NK-92 (cell line): ENCODE data around the gene HACD4.
"Not testable (repeated sequence)": the region's sequence is repeated elsewhere in the genome, so short reads cannot be mapped to it uniquely, and the experiment has no call there.

Experiments
- DNase-seq: peaks from one replicate; lab custom pipeline; 2025; ENCODE audit not compliant: unreplicated experiment; lab: John Stamatoyannopoulos, UW

Gene HACD4

GRCh38 chr9:21016701-21017491 lies 14.5 kb downstream of the HACD4 start:
- no peak for DNase-seq

GRCh38 chr9:21015995-21016394 lies 15.4 kb downstream of the HACD4 start:
- no peak for DNase-seq

- DNase-seq: no peak
Measured at GRCh38 chr9:21015129-21015815, 16.2 kb downstream of the HACD4 start.

GRCh38 chr9:21002040-21002439 lies 29.4 kb downstream of the HACD4 start:
- no peak for DNase-seq

- no peak for DNase-seq
Measured at GRCh38 chr9:21001581-21001980, 29.9 kb downstream of the HACD4 start.

GRCh38 chr9:20997503-20998076 lies 33.9 kb downstream of the HACD4 start:
- DNase-seq: no peak

- DNase-seq: no peak
Measured at GRCh38 chr9:20996809-20997208, 34.6 kb downstream of the HACD4 start.

- DNase-seq: no peak
Measured at GRCh38 chr9:20995616-20996015, 35.8 kb downstream of the HACD4 start.

- no peak for DNase-seq
Measured at GRCh38 chr9:20994486-20994885, 37.0 kb downstream of the HACD4 start.

GRCh38 chr9:20990867-20991266 lies 40.6 kb downstream of the HACD4 start:
- no peak for DNase-seq

GRCh38 chr9:20989923-20990341 lies 41.5 kb downstream of the HACD4 start:
- no peak for DNase-seq

- no peak for DNase-seq
Measured at GRCh38 chr9:20988671-20989315, 42.6 kb downstream of the HACD4 start.

- DNase-seq: no peak
Measured at GRCh38 chr9:20988061-20988460, 43.4 kb downstream of the HACD4 start.

- DNase-seq: no peak
Measured at GRCh38 chr9:20987521-20987920, 43.9 kb downstream of the HACD4 start.

- DNase-seq: no peak
Measured at GRCh38 chr9:20985851-20986600, 45.4 kb downstream of the HACD4 start.

- DNase-seq: no peak
Measured at GRCh38 chr9:20984506-20984905, 46.9 kb downstream of the HACD4 start.

- DNase-seq: no peak
Measured at GRCh38 chr9:20981486-20981885, 50.0 kb downstream of the HACD4 start.

- no peak for DNase-seq
Measured at GRCh38 chr9:20980832-20981455, 50.5 kb downstream of the HACD4 start.

GRCh38 chr9:20978249-20978648 lies 53.2 kb downstream of the HACD4 start:
- DNase-seq: no peak

- DNase-seq: not testable (repeated sequence)
Measured at GRCh38 chr9:20974191-20974938, 57.1 kb downstream of the HACD4 start.
